Renal cortical epithelial cell (primary cell): ENCODE measurements around the gene PABPN1L. TPM values are rescaled to one million over a fixed set of nuclear protein-coding genes. Genes with fewer than 3 reads are reported as not detected.

Source experiments
- DNase-seq: peaks from one replicate; pipeline ENCODE4 v3.0.0-alpha.2; 2011; ENCODE audit warnings: low read depth
- total RNA-seq: library from RNA; depleted of rRNA; stranded (reverse); fragments of >200 nt; gene quantifications from 2 replicates; pipeline ENCODE4 v1.2.3, GENCODE V29; 2014

PABPN1L gene
- total RNA-seq, 1 donor from 2014 or later = not detected

DNA sequence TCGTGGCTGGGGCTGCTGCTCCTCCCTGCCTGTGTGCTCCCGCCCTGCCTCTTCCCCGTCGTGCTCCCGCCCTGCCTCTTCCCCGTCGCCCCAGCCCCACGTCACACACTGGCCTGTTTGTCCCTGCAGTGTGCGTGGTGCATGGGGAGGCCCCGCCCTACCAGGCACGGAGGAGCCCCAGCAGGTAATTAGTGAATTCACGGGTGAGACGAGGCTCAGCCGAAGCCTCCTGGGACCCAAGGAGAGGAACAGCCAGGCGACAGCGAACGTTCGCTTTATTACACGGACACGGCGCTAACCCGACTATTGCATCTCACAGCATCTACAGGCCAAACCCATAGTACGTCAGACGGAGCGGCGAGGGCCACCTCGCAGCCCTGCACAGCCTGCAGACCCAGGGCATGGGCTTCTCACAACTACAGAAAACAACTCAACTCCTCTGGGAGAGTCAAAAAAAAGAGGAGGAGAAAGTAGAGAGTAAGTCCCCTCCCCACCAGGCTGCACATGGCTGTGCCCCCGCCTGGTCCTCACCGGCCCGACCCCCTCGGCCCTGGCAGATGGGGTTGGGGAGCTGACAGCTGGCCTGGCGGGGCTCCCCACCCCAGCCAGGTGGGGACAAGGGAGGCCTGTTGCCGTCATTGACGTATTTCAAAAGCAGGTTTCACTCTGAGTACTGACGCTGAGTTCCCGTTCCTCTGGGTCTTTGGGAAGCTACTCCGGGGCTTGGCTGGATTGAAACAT is 4.3 kb upstream of the PABPN1L start:
- no peak for DNase-seq

- no peak for DNase-seq
These were observed 3.2 kb upstream of the PABPN1L start for GRCh38 chr16:88869673-88869980.

- DNase-seq = no peak
These were observed 2.7 kb upstream of the PABPN1L start for GRCh38 chr16:88868974-88869672.

GRCh38 chr16:88867581-88868246 is 1.3 kb upstream of the PABPN1L start:
- DNase-seq = no peak

DNA sequence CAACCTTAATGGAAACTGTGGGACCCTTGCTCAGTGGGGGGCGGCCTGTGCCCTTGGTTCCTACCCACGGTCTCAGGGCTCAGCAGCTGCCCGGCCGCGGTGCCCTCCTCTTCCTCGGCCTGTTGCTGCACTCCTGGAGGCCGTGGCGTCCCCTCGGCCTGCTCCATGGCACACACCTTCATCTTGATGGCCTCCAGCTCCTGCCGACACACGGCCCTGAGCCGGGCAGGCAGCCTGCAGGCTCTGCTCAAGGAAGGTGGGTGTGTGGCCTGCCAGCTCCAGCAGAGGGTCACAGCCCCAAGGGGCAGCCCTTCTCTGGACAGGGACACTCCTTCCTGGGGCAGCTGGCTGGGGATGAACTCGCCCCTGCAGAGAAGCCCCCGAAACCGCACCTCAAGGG is 718 bp downstream of the PABPN1L start:
- DNase-seq = no peak

GRCh38 chr16:88865310-88865709 is 1.1 kb downstream of the PABPN1L start:
- DNase-seq = no peak

GRCh38 chr16:88864521-88864920 is 1.9 kb downstream of the PABPN1L start:
- DNase-seq = no peak

- no peak for DNase-seq
These were observed 2.4 kb downstream of the PABPN1L start for GRCh38 chr16:88864099-88864498.

DNA sequence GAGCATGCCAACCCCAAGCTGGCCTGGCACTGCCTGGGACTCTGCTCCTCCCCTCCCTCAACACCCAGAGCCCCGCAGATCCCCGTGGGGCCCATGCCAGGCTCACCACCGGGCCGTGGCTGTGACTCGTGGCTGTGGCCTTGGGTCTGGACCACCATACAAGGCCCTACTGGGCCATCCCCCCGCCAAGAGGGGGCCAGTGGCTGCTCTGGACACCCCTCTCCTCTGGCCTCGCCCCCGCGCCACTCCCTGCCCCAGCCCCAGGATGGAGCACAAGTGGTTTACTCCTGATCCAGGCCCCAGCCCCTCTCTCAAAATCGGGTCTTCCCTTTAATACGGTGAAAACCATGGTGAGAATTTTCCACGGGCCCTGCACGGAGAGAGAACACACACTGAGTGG is 3.0 kb downstream of the PABPN1L start:
- no peak for DNase-seq

- no peak for DNase-seq
These were observed 3.5 kb downstream of the PABPN1L start for GRCh38 chr16:88862968-88863367.

DNA sequence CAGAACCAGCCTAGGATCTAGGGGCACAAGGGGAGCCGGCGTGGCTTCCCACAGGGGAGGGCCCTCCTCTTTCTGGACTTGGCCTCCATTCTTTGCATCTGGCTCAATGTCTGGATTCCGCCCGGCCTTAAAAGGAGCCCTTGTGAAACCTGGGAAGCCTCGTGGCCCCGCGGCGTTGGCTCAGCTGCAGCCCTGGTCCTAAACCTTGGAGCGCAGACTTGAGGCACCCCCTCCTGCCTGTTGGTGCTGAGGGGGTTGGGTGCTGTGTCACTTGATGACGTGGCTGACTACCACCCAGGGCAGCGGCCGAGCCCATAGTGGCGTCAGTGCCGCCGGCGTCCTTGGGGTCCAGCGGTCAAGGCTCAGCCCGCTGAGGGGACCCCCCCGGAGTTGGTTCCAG is 5.1 kb downstream of the PABPN1L start:
- no peak for DNase-seq

DNA sequence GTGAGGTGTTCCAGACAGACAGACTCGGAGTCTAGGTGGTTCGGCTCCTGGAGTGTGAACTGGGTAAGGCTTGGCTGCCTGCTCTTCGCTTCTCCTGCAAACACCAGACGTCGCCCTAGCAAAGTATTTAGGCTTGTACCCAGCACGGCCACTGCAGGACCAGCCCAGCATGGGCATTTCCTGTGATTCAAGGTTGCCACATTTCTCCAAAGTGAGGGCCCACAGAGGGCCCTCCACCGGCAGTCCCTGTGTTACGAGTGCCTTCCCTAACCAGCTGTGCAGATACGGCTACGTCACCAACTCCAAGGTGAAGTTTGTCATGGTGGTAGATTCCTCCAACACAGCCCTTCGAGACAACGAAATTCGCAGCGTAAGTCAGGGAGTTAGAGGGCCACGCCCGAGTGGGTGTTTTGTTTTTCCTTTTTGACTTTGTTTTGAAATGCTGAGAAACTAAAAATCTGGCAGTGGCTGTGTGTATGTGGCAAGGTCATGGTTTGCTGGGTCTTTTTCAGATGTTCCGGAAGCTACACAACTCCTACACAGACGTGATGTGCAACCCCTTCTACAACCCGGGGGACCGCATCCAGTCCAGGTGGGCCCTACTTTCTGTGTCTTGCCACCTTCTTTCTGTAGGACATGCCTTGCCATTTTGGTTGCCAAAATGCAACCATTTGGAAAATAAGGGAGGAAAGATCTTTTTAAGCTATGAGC is 6.9 kb downstream of the PABPN1L start:
- DNase-seq = no peak

- DNase-seq = peak; percentile 70
These were observed 8.6 kb downstream of the PABPN1L start for GRCh38 chr16:88857728-88858339.

DNA sequence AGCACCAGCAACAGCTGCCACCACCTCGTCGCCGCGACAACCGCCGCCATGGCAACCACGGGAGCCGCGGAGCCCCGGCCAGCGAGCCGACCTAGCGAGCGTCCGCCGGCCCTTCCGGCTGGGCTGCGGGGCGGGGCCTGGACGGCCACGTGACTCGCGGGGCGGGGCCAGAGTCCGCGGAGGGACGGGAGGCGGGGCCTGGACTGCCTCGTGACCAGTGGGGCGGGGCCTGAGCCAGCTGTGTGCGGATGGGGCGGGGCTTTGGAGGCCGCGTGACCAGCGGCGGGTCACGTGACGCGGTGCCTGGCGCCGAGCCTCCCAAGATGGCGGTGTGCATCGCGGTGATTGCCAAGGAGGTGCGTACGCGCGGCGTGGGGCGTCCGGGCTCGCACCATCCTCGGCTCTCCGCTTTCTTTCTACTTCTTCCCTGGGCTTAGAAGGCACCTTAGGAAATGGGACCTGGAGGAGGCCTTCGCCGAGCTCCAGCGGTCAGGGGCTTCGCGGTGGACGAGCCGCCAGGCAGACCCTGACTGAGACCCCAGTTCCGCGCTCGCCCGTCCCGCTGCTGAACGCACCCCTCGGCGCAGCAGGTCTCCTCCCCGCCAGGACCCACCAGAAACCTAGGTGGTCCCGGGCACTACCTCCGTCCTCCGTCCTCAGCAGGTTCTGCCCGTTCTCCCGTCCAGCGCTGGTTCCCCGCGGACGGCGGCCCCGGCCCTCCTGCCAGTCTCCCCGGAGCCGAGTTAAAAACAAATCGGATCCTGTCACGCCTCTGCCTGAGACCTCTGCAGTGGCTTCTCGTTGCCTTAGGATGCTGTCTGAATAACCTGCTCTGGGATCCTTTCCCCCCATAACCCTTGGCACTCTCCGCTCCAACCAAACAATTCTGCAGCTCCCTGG is 9.4 kb downstream of the PABPN1L start, which contains the start of the genes GALNS and TRAPPC2L:
Gene GALNS, minus strand, starts transcription at position 120 of the 900 bp plus-strand sequence. Its CDS starts 70 bp downstream, at position 50.
Gene TRAPPC2L, plus strand, starts transcription at position 300 of the 900 bp plus-strand sequence. Its CDS starts 24 bp downstream, at position 324.
- DNase-seq = peak; percentile 71

GRCh38 chr16:88856122-88856827 is 10.2 kb downstream of the PABPN1L start:
- no peak for DNase-seq

GRCh38 chr16:88855736-88856121 is 10.7 kb downstream of the PABPN1L start:
- DNase-seq = no peak

- DNase-seq = no peak
These were observed 11.3 kb downstream of the PABPN1L start for GRCh38 chr16:88855176-88855575.

DNA sequence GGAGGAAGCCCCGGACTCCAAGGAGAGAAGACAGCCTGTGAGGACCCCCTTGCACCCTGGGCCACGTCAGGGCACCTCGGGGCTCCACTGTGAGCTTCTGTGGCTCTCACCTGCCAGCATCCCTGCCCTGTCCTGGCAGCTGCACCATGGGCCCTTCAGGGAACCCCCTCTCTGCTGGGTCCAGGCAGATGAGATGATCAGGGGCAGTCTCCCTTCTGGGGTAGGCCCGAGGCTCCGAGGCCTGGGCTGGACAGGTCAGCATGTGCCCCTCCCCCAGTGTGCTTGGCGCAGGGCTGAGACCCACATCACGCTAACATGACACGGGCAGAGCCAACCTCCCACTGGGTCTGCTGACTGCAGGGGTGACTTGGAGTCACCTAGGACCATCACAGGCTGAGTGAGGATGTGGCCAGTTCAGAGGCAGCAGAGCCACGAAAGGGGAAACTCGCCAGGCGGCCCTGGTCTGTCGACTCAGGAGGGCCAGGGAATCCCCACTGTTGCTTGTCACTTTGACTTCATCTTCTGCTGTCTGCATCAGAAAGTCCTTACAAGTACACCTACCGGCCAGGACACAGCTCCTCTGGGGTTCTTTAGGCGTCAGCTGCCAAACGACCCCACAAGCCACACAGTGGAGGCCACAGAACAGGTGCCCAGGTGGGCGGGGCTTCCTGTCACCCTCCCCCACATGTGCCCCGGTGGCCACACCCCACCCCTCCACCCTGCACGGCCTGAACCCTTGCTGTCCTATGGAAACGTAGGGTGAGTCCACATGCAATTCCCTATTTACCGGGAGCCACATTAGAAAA is 12.0 kb downstream of the PABPN1L start:
- no peak for DNase-seq

- no peak for DNase-seq
These were observed 13.0 kb downstream of the PABPN1L start for GRCh38 chr16:88853325-88853941.
